GM19372 (cell line): ENCODE measurements around the gene PDGFRB.

Experiments
- ATAC-seq: cut with Tn5 transposase; IDR thresholded peaks from one replicate; pipeline ENCODE4 v1.9.1; 2021; ENCODE audit warnings: mild to moderate bottlenecking, low read depth, moderate library complexity; ENCODE audit not compliant: unreplicated experiment

The PDGFRB gene

DNA sequence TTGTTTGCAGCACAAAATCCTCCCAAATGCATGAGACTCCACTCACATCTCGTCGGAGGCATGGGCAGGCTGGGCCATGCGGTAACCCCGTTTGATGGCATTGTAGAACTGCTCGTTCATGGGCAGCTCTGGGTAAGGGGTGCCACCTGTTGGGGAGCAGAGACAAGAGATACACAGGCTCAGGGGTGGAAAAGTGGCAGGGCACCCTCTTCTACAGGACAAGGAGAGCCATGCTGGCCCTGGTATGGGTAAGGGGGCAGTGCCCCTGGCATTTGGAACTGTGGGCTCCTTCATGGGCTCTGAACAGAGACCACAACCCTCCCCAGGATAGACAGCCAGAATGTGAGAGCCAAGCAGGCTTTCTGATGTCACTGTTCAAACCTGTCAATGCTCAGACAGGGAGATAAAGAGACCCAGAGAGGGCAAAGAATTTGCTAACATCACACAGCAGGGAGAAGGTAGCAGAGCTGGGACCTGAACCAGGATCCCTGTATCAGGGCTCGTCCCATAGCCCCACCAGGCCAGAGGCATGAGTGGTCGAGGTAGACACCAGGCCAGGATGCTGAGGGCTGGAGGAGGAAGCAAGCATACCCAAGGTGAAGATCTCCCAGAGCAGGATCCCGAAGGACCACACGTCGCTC, 36.1 kb downstream of the PDGFRB start:
- no peak for ATAC-seq

DNA sequence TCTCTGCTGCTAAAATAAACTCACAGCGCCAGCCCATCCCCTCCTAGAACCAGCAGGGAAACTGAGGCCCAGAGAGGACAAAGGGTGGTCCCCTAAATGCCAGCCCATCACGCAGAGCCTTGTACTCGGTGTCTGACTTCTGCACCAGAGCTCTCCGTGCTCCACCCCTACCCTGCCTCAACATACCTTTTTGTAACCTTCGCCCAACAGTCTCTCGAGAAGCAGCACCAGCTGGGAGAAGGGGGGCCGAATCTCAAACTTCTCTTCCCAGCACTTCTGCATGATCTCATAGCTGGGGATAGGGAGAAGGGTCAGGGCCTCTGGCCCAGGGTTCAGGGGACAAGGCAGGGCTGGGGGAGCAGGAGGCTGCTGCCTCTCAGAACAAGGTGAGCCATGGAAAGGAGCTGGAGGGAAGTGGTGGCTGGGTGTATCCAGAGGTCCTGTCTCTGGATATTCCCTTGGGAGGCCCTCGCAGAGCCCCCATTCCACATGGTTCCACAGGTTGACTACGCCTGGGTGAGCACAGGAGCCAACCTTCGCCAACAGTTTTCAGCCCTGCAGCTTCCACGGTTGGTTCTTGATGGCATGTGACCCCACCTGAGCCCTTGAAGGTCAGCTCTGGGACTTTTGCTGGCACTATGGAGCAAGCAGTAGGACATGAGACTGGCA, 37.0 kb downstream of the PDGFRB start:
- no peak for ATAC-seq

DNA sequence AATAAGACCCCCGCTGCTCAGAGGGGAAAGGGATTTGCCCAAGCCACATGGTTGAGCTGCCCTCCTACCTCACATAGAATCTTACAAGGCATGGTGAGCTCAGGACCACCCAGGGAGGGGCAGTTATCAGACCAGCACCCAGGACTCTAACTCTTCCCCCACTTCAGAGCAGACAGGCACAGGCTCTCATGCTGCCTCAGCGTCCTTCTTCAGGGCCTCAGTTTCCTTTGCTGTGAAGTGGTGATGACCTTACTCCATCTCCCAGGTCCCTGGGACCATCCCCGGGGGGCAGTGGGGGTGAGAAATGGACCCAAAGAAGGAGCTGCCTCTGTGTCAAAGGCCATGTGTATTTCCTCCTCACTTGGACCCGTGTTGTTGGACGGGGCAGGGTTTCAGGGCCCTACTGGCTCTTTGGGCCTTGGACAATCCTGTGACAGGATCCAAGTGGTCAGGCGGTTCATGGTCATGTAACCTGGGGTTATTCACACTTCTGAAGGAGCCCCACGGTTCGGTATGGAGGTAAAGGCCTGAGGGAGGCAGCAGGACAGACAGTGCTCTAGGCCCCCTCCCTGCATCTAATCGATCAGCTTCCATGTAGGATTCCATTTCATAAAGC, 37.6 kb downstream of the PDGFRB start:
- ATAC-seq, result no peak

DNA sequence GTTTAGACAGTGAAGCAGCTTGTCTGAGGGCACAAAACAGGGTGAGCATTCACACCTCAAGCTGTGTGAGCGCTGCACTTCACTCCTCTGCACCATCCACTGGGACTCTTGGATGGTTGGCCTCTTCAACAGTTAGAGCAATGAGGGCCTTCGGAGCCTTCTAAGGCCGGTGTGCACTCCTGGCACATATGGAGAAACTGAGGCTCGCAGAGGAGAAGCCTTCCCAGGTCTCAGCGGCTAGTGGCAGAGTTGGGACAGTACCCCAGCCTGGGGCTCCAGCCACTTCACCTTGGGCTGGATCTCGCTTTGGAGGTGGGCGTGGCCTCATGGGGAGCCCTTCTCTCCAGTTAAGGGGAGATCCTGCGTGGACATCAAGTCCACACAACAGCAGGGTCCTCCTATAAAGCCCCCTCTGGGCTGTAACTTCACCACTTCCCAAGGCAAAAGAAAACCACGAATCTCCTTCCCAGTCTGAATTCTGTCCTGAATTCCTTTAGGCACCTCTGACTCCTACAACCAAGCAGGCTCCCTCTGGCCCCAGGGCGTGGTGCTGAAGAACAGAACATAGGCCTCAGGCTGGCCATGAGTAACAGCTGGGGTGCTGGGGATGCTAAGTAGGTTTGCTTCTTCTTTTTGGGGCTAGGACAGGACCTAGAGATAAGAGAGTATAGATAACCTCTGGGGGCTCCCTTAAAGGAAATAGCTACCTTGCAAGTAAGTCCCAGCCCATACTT, 38.8 kb downstream of the PDGFRB start:
- no peak for ATAC-seq

DNA sequence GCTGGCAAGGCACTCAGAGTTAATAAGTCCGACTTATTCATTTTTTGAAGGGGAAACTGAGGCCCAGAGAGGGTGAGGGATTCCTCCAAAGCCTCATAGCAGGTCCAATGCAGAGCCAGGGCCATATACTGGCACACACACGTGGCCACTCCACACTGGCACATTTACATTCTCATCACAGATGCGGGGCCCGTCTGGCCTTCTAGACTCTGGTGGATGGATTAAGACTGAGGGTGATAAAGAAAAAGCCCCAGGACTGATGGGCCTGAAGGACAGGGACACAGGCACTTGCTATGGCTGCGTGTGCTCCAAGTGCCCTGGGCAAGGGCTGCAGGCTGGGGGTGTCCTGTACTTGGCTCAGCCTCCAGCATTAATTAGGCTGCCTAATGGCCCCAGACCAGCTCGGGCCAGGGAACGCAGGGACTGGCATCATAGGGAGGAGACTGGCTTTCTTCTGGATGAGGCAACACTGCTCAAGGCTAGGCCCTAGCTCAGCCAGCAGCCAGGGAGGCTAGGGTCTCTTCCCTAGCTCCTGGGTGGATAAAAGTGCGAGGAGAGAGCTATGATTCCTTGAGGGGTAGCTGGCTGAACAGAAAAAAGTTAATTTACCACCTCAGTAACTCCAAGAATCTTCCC, 40.8 kb downstream of the PDGFRB start:
- ATAC-seq, result no peak

- no peak for ATAC-seq
These were observed 41.5 kb downstream of the PDGFRB start for GRCh38 chr5:150114102-150114641.

DNA sequence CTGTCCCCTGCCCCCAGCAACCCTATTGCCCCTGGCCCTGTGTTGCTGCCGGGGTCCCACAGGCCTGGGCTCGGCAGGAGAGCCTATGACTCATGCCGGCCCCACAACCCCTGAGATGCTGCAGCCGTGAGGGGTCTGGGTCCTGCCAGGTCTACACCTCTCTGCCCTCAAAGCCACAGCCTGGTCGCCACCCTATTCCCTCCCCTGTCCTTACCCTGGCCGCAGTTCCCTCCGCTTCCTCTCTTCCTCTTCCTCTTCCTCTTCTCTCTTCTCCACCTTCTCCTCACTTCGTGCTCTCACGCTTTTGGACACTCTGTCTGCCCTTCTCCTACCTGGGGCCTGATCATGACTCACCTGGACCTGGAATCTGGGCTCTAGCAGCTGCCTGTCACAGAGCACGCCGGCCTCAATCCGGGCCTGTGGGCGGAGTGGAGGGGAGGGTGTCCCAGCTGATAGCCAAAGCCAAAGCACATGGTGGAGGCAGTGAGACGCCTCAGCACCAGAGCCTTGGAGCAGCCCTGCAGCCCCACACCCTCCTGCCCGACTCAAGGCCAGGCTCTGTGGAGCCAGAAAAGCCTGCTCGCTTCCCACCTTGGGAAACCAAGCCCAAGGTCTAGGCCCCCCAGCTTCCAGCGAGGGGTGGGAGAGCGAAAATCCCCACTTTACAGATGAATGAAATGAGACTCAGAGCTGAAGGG, 42.4 kb downstream of the PDGFRB start:
- no peak for ATAC-seq

- ATAC-seq, result no peak
These were observed 43.2 kb downstream of the PDGFRB start for GRCh38 chr5:150112201-150113046.

GRCh38 chr5:150111122-150111521, 44.5 kb downstream of the PDGFRB start:
- ATAC-seq, result no peak

DNA sequence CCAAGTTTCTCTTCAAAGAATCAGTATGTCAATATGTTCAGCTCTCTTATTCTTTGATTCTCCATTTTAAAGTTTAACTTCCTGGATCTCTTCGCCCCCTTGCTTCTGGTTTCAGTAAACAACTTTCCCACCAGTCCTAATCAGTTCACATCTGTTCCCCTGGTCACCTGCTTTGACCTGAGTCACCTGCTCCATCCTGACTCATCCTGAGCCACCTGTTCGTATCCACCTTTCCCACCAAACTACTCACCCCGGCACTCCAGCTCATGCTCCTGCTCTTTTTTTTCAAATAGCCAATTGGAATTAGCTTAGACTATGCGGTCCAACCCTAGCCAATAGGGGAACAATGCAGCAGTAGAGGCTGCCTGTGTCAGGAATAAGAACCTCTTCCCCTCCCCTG, 45.7 kb downstream of the PDGFRB start:
- ATAC-seq, result no peak

- no peak for ATAC-seq
These were observed 46.7 kb downstream of the PDGFRB start for GRCh38 chr5:150108711-150109514.

DNA sequence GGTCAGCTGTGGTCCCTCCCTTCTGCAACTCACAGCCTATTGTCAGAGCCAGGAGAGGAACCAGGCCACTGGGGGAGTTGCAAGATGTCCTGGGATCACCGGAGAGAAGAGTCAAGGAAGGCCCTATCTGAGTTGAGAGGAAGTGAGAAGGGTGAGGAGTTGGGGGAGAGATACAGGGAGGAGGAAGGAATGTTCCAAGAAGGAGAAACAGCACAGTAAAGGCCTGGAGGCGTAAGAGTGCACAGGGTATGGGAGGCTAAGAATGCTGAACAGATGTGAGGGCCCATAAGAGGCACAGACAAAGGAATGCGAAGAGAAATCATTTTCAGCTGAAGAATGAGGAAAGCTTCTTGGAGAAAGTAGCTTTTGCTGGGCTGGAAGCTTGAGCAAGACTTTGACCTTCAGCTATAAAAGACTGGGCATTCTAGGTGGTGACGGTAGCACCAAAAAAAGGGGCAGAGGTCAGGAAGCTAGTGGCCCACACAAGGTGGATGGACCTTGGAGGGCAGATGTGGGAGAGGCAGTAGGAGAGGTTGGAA, 47.7 kb downstream of the PDGFRB start:
- no peak for ATAC-seq

DNA sequence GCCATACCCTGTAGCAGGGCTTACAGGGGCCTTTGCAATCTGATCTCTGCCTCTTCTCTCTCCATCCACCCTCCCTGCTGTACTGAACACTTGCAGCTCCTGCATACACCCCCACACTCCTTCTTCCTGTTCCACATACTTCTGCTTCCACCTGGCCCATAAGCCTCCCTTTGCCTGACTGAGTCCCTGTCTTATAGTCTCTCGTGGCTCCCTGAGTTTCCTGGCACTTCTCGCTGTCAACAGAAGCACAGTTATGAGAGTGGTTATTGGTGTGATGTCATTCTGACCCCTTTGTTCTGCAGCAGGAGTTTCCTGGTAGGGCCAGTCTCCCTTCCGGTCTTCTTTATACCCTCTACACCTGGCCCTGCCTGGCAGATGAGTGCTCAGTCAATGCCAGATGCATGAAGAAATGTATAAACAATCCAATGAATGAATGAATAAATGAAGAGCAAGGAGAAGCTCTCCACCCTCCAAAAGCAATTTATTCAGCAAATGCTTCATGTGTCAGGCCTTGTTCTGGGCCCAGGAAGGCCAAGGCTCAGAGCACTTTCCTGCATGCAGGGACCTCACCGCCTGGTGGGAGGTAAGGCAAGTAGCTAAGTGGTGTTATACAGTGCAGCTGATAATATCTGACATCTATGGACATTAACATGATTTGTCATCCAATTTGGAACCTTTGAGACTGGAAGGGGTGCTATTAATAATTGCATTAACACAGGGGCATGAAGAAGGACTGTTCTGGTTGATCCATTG, 48.8 kb downstream of the PDGFRB start:
- ATAC-seq, result no peak

- ATAC-seq, result no peak
These were observed 49.6 kb downstream of the PDGFRB start for GRCh38 chr5:150105928-150106615.

- no peak for ATAC-seq
These were observed 51.1 kb downstream of the PDGFRB start for GRCh38 chr5:150104550-150104870.

DNA sequence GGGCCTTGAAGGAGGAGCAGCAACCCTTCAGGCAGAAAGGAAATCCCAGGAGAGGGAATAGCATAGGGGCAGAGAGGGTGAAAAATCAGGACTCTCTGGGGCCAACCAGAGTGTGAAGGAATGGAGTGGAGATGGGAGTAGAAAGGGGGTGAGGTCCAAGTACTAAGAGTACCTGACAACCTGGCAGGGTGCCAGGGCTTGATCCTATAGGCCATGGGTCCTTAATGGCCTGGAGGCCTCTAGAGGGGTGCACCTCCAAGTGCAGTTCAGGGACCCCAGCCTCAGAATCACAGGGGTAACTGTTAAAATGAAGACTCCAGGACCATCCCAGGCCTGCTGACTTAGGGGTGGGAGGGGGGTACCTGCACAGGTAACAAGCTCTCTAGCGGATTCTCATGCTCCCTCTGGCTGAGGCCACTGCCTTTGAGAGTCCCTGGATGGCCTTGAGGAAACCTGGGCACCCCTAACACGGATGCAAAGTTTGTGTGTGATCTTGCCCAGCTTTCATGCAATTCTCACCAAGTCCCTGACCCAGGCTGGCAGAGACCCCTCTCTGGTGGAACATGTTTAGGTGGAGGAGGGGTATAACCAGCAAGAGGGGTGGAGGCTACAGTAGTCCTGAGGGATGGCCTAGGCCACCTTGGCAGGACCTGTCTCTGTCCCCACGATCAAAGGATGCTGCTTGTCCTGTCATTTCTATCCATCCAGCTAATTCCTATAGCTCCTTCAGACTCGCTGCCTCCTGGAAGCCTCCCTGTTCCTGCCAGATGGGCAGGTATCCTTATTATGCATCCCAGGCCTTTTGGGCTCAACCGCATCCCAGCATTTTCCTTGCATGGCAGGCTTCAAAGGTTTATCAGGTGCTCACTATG, 51.7 kb downstream of the PDGFRB start:
- no peak for ATAC-seq
